ENCODE data around the gene SSTR4. TPM values are rescaled to one million over a fixed set of nuclear protein-coding genes. Genes with fewer than 3 reads are reported as not detected.
A peak's percentile ranks its signal among the peaks of the same experiment; 100 is the strongest.

SSTR4 gene
- total RNA-seq, 1 experiment from 2014 or later = not detected

GRCh38 chr20:23048283-23049200 lies 13.4 kb downstream of the SSTR4 start (continued):
- TF ChIP-seq SMAD4 (CRISPR knock-in tag; IDR thresholded peaks at IDR 0.05) (0 out of 2 replicates have a peak, but pooled peaks have one; percentile 36), CDX4 (CRISPR knock-in tag; IDR thresholded peaks at IDR 0.05; ENCODE audit: borderline replicate concordance) (no peak), NFYB (CRISPR knock-in tag; conservative IDR thresholded peaks at IDR 0.05; ENCODE audit: low read depth) (no peak), ZBTB21 (CRISPR knock-in tag; IDR thresholded peaks at IDR 0.05; ENCODE audit: borderline replicate concordance) (peak; percentile 74; the same call in 1 of the 2 replicates), NR3C1 (CRISPR knock-in tag; conservative IDR thresholded peaks at IDR 0.05; ENCODE audit: low read depth) (peak; percentile 94), JUN (CRISPR knock-in tag; IDR thresholded peaks at IDR 0.05) (peak; percentile 43; the same call in 1 of the 2 replicates), FOXK1 (CRISPR knock-in tag; IDR thresholded peaks at IDR 0.05) (peak; percentile 53; the same call in 1 of the 2 replicates), ESRRA (CRISPR knock-in tag; IDR thresholded peaks at IDR 0.05; ENCODE audit: borderline replicate concordance) (peak; percentile 73; the same call in 1 of the 2 replicates), E2F1 (CRISPR knock-in tag; IDR thresholded peaks at IDR 0.05) (peak; percentile 78; the same call in 1 of the 2 replicates), CTCF (IDR thresholded peaks at IDR 0.05) (no peak), ATF2 (CRISPR knock-in tag; IDR thresholded peaks at IDR 0.05; ENCODE audit: borderline replicate concordance, low read depth) (no peak), NFE2L1 (CRISPR knock-in tag; IDR thresholded peaks at IDR 0.05) (peak; percentile 72; the same call in 1 of the 2 replicates), KAT7 (CRISPR knock-in tag; IDR thresholded peaks at IDR 0.05; ENCODE audit: borderline replicate concordance) (peak; percentile 87; the same call in 1 of the 2 replicates)
- TF ChIP-seq, protein P1, sequence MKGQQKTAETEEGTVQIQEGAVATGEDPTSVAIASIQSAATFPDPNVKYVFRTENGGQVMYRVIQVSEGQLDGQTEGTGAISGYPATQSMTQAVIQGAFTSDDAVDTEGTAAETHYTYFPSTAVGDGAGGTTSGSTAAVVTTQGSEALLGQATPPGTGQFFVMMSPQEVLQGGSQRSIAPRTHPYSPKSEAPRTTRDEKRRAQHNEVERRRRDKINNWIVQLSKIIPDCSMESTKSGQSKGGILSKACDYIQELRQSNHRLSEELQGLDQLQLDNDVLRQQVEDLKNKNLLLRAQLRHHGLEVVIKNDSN (CRISPR knock-in tag; IDR thresholded peaks at IDR 0.05) = peak; percentile 55; the same call in 1 of the 2 replicates
- TF ChIP-seq, protein P2, sequence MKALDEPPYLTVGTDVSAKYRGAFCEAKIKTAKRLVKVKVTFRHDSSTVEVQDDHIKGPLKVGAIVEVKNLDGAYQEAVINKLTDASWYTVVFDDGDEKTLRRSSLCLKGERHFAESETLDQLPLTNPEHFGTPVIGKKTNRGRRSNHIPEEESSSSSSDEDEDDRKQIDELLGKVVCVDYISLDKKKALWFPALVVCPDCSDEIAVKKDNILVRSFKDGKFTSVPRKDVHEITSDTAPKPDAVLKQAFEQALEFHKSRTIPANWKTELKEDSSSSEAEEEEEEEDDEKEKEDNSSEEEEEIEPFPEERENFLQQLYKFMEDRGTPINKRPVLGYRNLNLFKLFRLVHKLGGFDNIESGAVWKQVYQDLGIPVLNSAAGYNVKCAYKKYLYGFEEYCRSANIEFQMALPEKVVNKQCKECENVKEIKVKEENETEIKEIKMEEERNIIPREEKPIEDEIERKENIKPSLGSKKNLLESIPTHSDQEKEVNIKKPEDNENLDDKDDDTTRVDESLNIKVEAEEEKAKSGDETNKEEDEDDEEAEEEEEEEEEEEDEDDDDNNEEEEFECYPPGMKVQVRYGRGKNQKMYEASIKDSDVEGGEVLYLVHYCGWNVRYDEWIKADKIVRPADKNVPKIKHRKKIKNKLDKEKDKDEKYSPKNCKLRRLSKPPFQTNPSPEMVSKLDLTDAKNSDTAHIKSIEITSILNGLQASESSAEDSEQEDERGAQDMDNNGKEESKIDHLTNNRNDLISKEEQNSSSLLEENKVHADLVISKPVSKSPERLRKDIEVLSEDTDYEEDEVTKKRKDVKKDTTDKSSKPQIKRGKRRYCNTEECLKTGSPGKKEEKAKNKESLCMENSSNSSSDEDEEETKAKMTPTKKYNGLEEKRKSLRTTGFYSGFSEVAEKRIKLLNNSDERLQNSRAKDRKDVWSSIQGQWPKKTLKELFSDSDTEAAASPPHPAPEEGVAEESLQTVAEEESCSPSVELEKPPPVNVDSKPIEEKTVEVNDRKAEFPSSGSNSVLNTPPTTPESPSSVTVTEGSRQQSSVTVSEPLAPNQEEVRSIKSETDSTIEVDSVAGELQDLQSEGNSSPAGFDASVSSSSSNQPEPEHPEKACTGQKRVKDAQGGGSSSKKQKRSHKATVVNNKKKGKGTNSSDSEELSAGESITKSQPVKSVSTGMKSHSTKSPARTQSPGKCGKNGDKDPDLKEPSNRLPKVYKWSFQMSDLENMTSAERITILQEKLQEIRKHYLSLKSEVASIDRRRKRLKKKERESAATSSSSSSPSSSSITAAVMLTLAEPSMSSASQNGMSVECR (CRISPR knock-in tag; IDR thresholded peaks at IDR 0.05; ENCODE audit: borderline replicate concordance) = peak; percentile 86

All from WTC11 (cell line).